IMR-90 (cell line): ENCODE data around the gene LAMA4. TPM values are rescaled to one million over a fixed set of nuclear protein-coding genes. Genes with fewer than 3 reads are reported as not detected.

Experiments used
- ATAC-seq: fragments of 200-7000 bp; cut with Tn5 transposase; 2 replicates; pipeline ENCODE4 v1.9.1; 2020; ENCODE audit warnings: low read depth, mild to moderate bottlenecking, moderate library complexity
- BruUV-seq: library from RNA; stranded (reverse); fragments of 400-500 nt; replicated peaks from 2 replicates; lab custom pipeline; 2021; lab: Mats Ljungman, UMichigan
- CTCF ChIA-PET: fragments of 300-600 bp; formaldehyde crosslinking; extraction: SDS; loops from one replicate; lab custom pipeline; 2021; ENCODE audit warnings: antibody characterized with exemption; lab: Yijun Ruan, JAX
- POLR2A ChIA-PET: fragments of 300-600 bp; sonication (Branson Sonifier 250); formaldehyde crosslinking; loops from one replicate; lab custom pipeline; 2022; ENCODE audit warnings: antibody characterized with exemption; ENCODE audit not compliant: unreplicated experiment; lab: Charles Lee
- DNase-seq: peaks from one replicate; pipeline ENCODE4 v3.0.0; 2013
- H2AFZ ChIP-seq: replicated peaks from 2 replicates; pipeline ENCODE3; 2013; ENCODE audit warnings: low read length, mild to moderate bottlenecking; ENCODE audit not compliant: poor library complexity
- H2AK5ac ChIP-seq: 2 replicates; pipeline ENCODE4 v1.6.1; 2013; ENCODE audit warnings: low read depth, low read length, inconsistent platforms
- H2AK9ac ChIP-seq: replicated peaks from 2 replicates; pipeline ENCODE3; 2013; ENCODE audit warnings: mild to moderate bottlenecking, low read depth, low read length, moderate library complexity; ENCODE audit not compliant: poor library complexity
- H2BK120ac ChIP-seq: 2 replicates; pipeline ENCODE4 v1.6.1; 2013; ENCODE audit warnings: low read depth, low read length, inconsistent platforms
- H2BK15ac ChIP-seq: 3 replicates; pipeline ENCODE4 v1.6.1; 2013; ENCODE audit warnings: low read depth, low read length, inconsistent platforms
- H2BK20ac ChIP-seq: 2 replicates; pipeline ENCODE4 v1.6.1; 2013; ENCODE audit warnings: low read depth, mild to moderate bottlenecking, inconsistent platforms, low read length, moderate library complexity
- H2BK5ac ChIP-seq: 2 replicates; pipeline ENCODE4 v1.6.1; 2013; ENCODE audit warnings: mild to moderate bottlenecking, low read depth, low read length, inconsistent platforms; ENCODE audit not compliant: poor library complexity, severe bottlenecking
- H3K14ac ChIP-seq: replicated peaks from 2 replicates; pipeline ENCODE4 v1.6.1; 2013; ENCODE audit warnings: low read depth, low read length, inconsistent platforms
- H3K18ac ChIP-seq: 2 replicates; pipeline ENCODE4 v1.6.1; 2013; ENCODE audit warnings: low read depth, low read length, control low read depth
- H3K23ac ChIP-seq: 2 replicates; pipeline ENCODE4 v1.6.1; 2013; ENCODE audit warnings: low read depth, low read length, inconsistent platforms
- H3K27ac ChIP-seq: 2 replicates; pipeline ENCODE4 v1.5.1; 2013; ENCODE audit warnings: mild to moderate bottlenecking, control low read depth, low read length; ENCODE audit not compliant: insufficient read depth
- H3K27me3 ChIP-seq: 2 replicates; pipeline ENCODE4 v1.6.1; 2013; ENCODE audit warnings: low read length; ENCODE audit not compliant: control insufficient read depth, insufficient read depth
- H3K36me3 ChIP-seq: 2 replicates; pipeline ENCODE4 v1.6.1; 2013; ENCODE audit warnings: low read length, mixed read lengths; ENCODE audit not compliant: control insufficient read depth, insufficient read depth
- H3K4ac ChIP-seq: 2 replicates; pipeline ENCODE4 v1.6.1; 2013; ENCODE audit warnings: low read depth, low read length, inconsistent platforms
- H3K4me1 ChIP-seq: 2 replicates; pipeline ENCODE4 v1.6.1; 2013; ENCODE audit warnings: low read length, mixed read lengths; ENCODE audit not compliant: control insufficient read depth, insufficient read depth
- H3K4me2 ChIP-seq: 2 replicates; pipeline ENCODE4 v1.6.1; 2013; ENCODE audit warnings: low read depth, mild to moderate bottlenecking, control low read depth, low read length, moderate library complexity
- H3K4me3 ChIP-seq: 2 replicates; pipeline ENCODE4 v1.5.1; 2013; ENCODE audit warnings: low read depth, mild to moderate bottlenecking, control low read depth, low read length, moderate library complexity; ENCODE audit not compliant: insufficient read depth
- H3K56ac ChIP-seq: 2 replicates; pipeline ENCODE4 v1.6.1; 2013; ENCODE audit warnings: low read length, inconsistent platforms; ENCODE audit not compliant: insufficient read depth; ENCODE audit errors: extremely low read depth
- H3K79me1 ChIP-seq, 2 experiments: 2 replicates each; pipeline ENCODE4 v1.6.1; 2013; ENCODE audit warnings: low read length in 2 of 2, inconsistent platforms in 1 of 2, low read depth in 1 of 2
- H3K9ac ChIP-seq: 2 replicates; pipeline ENCODE4 v1.6.1; 2013; ENCODE audit warnings: low read depth, low read length, control low read depth
- H3K9me1 ChIP-seq: 2 replicates; pipeline ENCODE4 v1.6.1; 2013; ENCODE audit warnings: low read length, inconsistent platforms; ENCODE audit not compliant: insufficient read depth
- H3K9me3 ChIP-seq: 2 replicates; pipeline ENCODE4 v1.6.1; 2013; ENCODE audit warnings: low read length; ENCODE audit not compliant: control insufficient read depth, insufficient read depth
- H4K20me1 ChIP-seq: 2 replicates; pipeline ENCODE4 v1.6.1; 2013; ENCODE audit warnings: low read length, inconsistent platforms; ENCODE audit not compliant: insufficient read depth
- H4K5ac ChIP-seq: 2 replicates; pipeline ENCODE4 v1.6.1; 2013; ENCODE audit warnings: mild to moderate bottlenecking, low read depth, low read length, control low read depth
- H4K8ac ChIP-seq, 2 experiments: 2 replicates each; pipeline ENCODE4 v1.6.1; 2013; ENCODE audit warnings: low read depth in 2 of 2, low read length in 2 of 2, control low read depth in 1 of 2, inconsistent platforms in 1 of 2
- H4K91ac ChIP-seq: 2 replicates; pipeline ENCODE4 v1.6.1; 2013; ENCODE audit warnings: low read depth, low read length, inconsistent platforms; ENCODE audit not compliant: insufficient read depth
- CEBPB ChIP-seq: IDR thresholded peaks from 2 replicates; pipeline ENCODE4 v1.6.1; 2012; ENCODE audit warnings: low read depth, low read length, improper control_type of control experiment
- CHD1 ChIP-seq: IDR thresholded peaks from 2 replicates; pipeline ENCODE4 v1.6.1; 2012; ENCODE audit warnings: low read depth, low read length, improper control_type of control experiment
- FOS ChIP-seq: fragments of 150-350 bp; IDR thresholded peaks from 2 replicates; pipeline ENCODE4 v1.6.1; 2016; ENCODE audit warnings: low read depth, low read length
- MAFK ChIP-seq: IDR thresholded peaks from 2 replicates; pipeline ENCODE4 v1.6.1; 2012; ENCODE audit warnings: low read depth, low read length, improper control_type of control experiment
- MAZ ChIP-seq: IDR thresholded peaks from 2 replicates; pipeline ENCODE4 v1.6.1; 2012; ENCODE audit warnings: low read depth, mild to moderate bottlenecking, low read length, improper control_type of control experiment, moderate library complexity, borderline replicate concordance
- MXI1 ChIP-seq: IDR thresholded peaks from 2 replicates; pipeline ENCODE4 v1.6.1; 2012; ENCODE audit warnings: low read depth, mild to moderate bottlenecking, low read length, moderate library complexity, borderline replicate concordance
- POLR2A ChIP-seq: IDR thresholded peaks from 2 replicates; pipeline ENCODE4 v1.6.1; 2012; ENCODE audit warnings: mild to moderate bottlenecking, low read depth, low read length
- RAD21 ChIP-seq: IDR thresholded peaks from 2 replicates; pipeline ENCODE4 v1.6.1; 2012; ENCODE audit warnings: low read length, improper control_type of control experiment
- RCOR1 ChIP-seq: IDR thresholded peaks from 2 replicates; pipeline ENCODE4 v1.6.1; 2012; ENCODE audit warnings: mild to moderate bottlenecking, low read length, improper control_type of control experiment; ENCODE audit not compliant: insufficient replicate concordance
- WGBS, 2 experiments: methylation state at CpG; one replicate each; pipeline versions ENCODE4 v1.1.5 to v1.1.7; 2013; ENCODE audit warnings: missing lambda C conversion rate in 2 of 2; ENCODE audit not compliant: insufficient read length in 1 of 2; ENCODE audit errors: extremely low coverage in 2 of 2; 5-methylcytosine and 5-hydroxymethylcytosine counted together
- dilution Hi-C: fragments of 300-500 bp; cut with HindIII; formaldehyde crosslinking; loops from one replicate; pipeline ENCODE4 v1.14.3; 2018; ENCODE audit warnings: low sequenced_read_pairs; ENCODE audit not compliant: unreplicated experiment
- in situ Hi-C: fragments of 300-500 bp; cut with MboI; formaldehyde crosslinking; loops from 3 replicates; pipeline ENCODE4 v1.14.3; 2019; ENCODE audit warnings: low sequenced_read_pairs, inconsistent platforms, mixed read lengths
- intact Hi-C: fragments of 100-400 bp; cut with micrococcal nuclease; formaldehyde crosslinking; loops from 2 replicates; pipeline ENCODE4 v1.10.0; 2022
- polyA plus RNA-seq, 3 experiments: library from polyadenylated mRNA; depleted of rRNA; stranded (reverse); fragments of >200 nt; gene quantifications; 2 replicates each; pipeline ENCODE4 v1.2.3, GENCODE V29; 2012; ENCODE audit warnings: low replicate concordance in 1 of 3
- total RNA-seq: library from RNA; depleted of rRNA; stranded (reverse); fragments of >200 nt; gene quantifications from 2 replicates; pipeline ENCODE4 v1.2.3, GENCODE V29; 2012
- TF ChIP-seq, protein P1 (sequence below): conservative IDR thresholded peaks from 2 replicates; pipeline ENCODE4 v1.5.1; 2012; ENCODE audit warnings: mild to moderate bottlenecking, low read depth, low read length, improper control_type of control experiment

Gene LAMA4
- total and polyA plus RNA-seq, 2 of the 4 experiments (the other 2 are of a cell fraction) = 33.9 to 35.8 TPM

DNA sequence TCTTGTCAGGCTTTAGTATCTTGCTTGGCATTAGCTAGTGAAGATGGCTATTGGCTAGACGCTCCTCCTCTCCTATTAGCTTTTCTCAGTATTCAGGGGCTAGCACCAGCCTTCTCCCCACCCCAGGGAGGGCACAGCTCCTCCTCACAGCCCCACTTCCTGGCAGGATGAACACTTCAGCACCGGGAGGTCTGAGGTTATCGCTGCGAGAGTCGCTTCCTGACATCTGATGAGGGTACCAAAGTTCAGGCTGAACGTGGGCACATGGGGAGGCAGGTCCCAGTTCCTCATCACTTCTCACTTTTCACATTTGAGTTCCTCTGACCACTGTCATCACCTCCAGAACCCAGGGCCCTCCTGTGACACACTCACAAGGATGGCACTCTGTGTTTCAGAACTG is 66.6 kb downstream of the LAMA4 start:
- Histone ChIP-seq H4K5ac (no peak overlapping the region), H3K18ac (no peak overlapping the region; the same call in 1 of the 2 replicates), H2BK5ac (no peak overlapping the region), H3K79me1 (no peaks in the 10 kb centered on the region), H3K56ac (no peak overlapping the region), H2BK15ac (no peak overlapping the region), H4K20me1 (no peaks in the 10 kb centered on the region), H3K14ac (no peak overlapping the region), H3K23ac (no peak overlapping the region), H3K9ac (no peak overlapping the region), H2AFZ (peak overlapping the region; percentile 8), H2AK5ac (peak overlapping the region; percentile 12; the same call in 1 of the 2 replicates), H3K27me3 (no peaks in the 10 kb centered on the region), H4K91ac (no peak overlapping the region), H3K36me3 (peaks cover 42% of the 10 kb centered on the region), H2AK9ac (no peak overlapping the region), H3K4me3 (no peak overlapping the region), H4K8ac (no peak overlapping the region), H3K27ac (no peak overlapping the region), H3K4ac (no peak overlapping the region), H2BK120ac (no peak overlapping the region), H2BK20ac (no peak overlapping the region), H3K9me3 (no peaks in the 10 kb centered on the region), H3K4me2 (no peak overlapping the region), H3K9me1 (peaks cover 5% of the 10 kb centered on the region; the same call in 1 of the 2 replicates), H3K4me1 (no peaks in the 10 kb centered on the region)
- intact Hi-C loops (no loop called here), dilution Hi-C loops (no loop called here), in situ Hi-C loops (loop anchor here (25.0 kb wide), 1 partner anchor 1725 kb away; no protein-coding TSS in a partner anchor)
- ChIA-PET CTCF (no interaction called here), POLR2A (no interaction called here)
- DNase-seq = no peak
- no peak for ATAC-seq
- WGBS, 2 experiments = 68% methylated on average over 4 of the region's 6 CpGs; no CpG with 5 or more reads in 1 of the 2 experiments
- TF ChIP-seq CHD1 = no peak
- no peak for TF ChIP-seq FOS
- TF ChIP-seq MAFK = no peak
- TF ChIP-seq MAZ = no peak
- TF ChIP-seq, protein P1, sequence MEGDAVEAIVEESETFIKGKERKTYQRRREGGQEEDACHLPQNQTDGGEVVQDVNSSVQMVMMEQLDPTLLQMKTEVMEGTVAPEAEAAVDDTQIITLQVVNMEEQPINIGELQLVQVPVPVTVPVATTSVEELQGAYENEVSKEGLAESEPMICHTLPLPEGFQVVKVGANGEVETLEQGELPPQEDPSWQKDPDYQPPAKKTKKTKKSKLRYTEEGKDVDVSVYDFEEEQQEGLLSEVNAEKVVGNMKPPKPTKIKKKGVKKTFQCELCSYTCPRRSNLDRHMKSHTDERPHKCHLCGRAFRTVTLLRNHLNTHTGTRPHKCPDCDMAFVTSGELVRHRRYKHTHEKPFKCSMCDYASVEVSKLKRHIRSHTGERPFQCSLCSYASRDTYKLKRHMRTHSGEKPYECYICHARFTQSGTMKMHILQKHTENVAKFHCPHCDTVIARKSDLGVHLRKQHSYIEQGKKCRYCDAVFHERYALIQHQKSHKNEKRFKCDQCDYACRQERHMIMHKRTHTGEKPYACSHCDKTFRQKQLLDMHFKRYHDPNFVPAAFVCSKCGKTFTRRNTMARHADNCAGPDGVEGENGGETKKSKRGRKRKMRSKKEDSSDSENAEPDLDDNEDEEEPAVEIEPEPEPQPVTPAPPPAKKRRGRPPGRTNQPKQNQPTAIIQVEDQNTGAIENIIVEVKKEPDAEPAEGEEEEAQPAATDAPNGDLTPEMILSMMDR = no peak
- TF ChIP-seq RCOR1 = no peak
- no peak for TF ChIP-seq CEBPB
- TF ChIP-seq RAD21 = no peak
- TF ChIP-seq POLR2A = no peak
- TF ChIP-seq MXI1 = no peak
- no TSS peak for BruUV-seq
